Ureter (tissue), 1 donor: ENCODE data around the gene EHD2. TPM values are rescaled to one million over a fixed set of nuclear protein-coding genes. Genes with fewer than 3 reads are reported as not detected.

Source experiments
- DNase-seq: peaks from one replicate; pipeline ENCODE4 v3.0.0-alpha.2; 2020; ENCODE audit warnings: low spot score
- total RNA-seq: library from RNA; stranded (reverse); gene quantifications from one replicate; pipeline ENCODE4 v1.2.4, GENCODE V29; 2023
- donor health status: DM: yes; HTN: yes; CAD: no.

EHD2 gene
- total RNA-seq, 1 donor from 2014 or later, result 126 TPM

GRCh38 chr19:47691090-47691489, 22.1 kb upstream of the EHD2 start:
- no peak for DNase-seq

- no peak for DNase-seq
Measured at GRCh38 chr19:47691782-47692181, 21.4 kb upstream of the EHD2 start.

GRCh38 chr19:47693489-47693888, 19.7 kb upstream of the EHD2 start:
- DNase-seq, result no peak

- DNase-seq, result no peak
Measured at GRCh38 chr19:47693903-47694302, 19.3 kb upstream of the EHD2 start.

- DNase-seq, result no peak
Measured at GRCh38 chr19:47694466-47695273, 18.6 kb upstream of the EHD2 start.

- no peak for DNase-seq
Measured at GRCh38 chr19:47695533-47696262, 17.5 kb upstream of the EHD2 start.

GRCh38 chr19:47696635-47697034, 16.6 kb upstream of the EHD2 start:
- no peak for DNase-seq

- DNase-seq, result peak; percentile 81
Measured at GRCh38 chr19:47697863-47698609, 15.2 kb upstream of the EHD2 start.

GRCh38 chr19:47698631-47699359, 14.4 kb upstream of the EHD2 start:
- no peak for DNase-seq

GRCh38 chr19:47699360-47699917, 13.8 kb upstream of the EHD2 start:
- DNase-seq, result no peak

GRCh38 chr19:47700934-47701716, 12.1 kb upstream of the EHD2 start:
- DNase-seq, result no peak

GRCh38 chr19:47701717-47702552, 11.3 kb upstream of the EHD2 start:
- DNase-seq, result no peak

GRCh38 chr19:47702671-47703070, 10.6 kb upstream of the EHD2 start:
- no peak for DNase-seq

- no peak for DNase-seq
Measured at GRCh38 chr19:47703301-47703700, 9.9 kb upstream of the EHD2 start.

- no peak for DNase-seq
Measured at GRCh38 chr19:47704024-47704423, 9.2 kb upstream of the EHD2 start.

- DNase-seq, result no peak
Measured at GRCh38 chr19:47704656-47705055, 8.6 kb upstream of the EHD2 start.

- DNase-seq, result no peak
Measured at GRCh38 chr19:47707135-47707925, 5.9 kb upstream of the EHD2 start.

- DNase-seq, result no peak
Measured at GRCh38 chr19:47711652-47712242, 1.5 kb upstream of the EHD2 start.

- DNase-seq, result no peak
Measured at GRCh38 chr19:47714339-47714738, 1.1 kb downstream of the EHD2 start.
